ENCODE measurements around the gene WIPF2. TPM values are rescaled to one million over a fixed set of nuclear protein-coding genes. Genes with fewer than 3 reads are reported as not detected.

The WIPF2 gene
- total RNA-seq, 1 donor from 2014 or later = 5.3 TPM

GRCh38 chr17:40312131-40312731 is 93.1 kb downstream of the WIPF2 start:
- FAIRE-seq (no peak), DNase-seq (ENCODE audit: low spot score in 2 of 2) (peak in 1 of 2 donors; percentile 27)

- FAIRE-seq (no peak), DNase-seq (ENCODE audit: low spot score in 2 of 2) (peak in 1 of 2 donors; percentile 8)
These were observed 94.0 kb downstream of the WIPF2 start for GRCh38 chr17:40312893-40313667.

GRCh38 chr17:40313668-40314583 is 94.8 kb downstream of the WIPF2 start:
- FAIRE-seq = no peak
- DNase-seq (ENCODE audit: low spot score in 2 of 2) = no peak

GRCh38 chr17:40314584-40314956 is 95.5 kb downstream of the WIPF2 start:
- no peak for FAIRE-seq
- peak; percentile 24 to 69 for DNase-seq (ENCODE audit: low spot score in 2 of 2)

GRCh38 chr17:40315206-40315605 is 96.1 kb downstream of the WIPF2 start:
- no peak for FAIRE-seq
- no peak for DNase-seq (ENCODE audit: low spot score in 2 of 2)

GRCh38 chr17:40315678-40316570 is 96.8 kb downstream of the WIPF2 start:
- DNase-seq (ENCODE audit: low spot score in 2 of 2) (peak in 1 of 2 donors; percentile 9), FAIRE-seq (no peak)

- FAIRE-seq (no peak), DNase-seq (ENCODE audit: low spot score in 2 of 2) (peak in 1 of 2 donors; percentile 38)
These were observed 97.7 kb downstream of the WIPF2 start for GRCh38 chr17:40316571-40317344.

- peak in 1 of 2 donors; percentile 33 for DNase-seq (ENCODE audit: low spot score in 2 of 2)
- FAIRE-seq = no peak
These were observed 98.3 kb downstream of the WIPF2 start for GRCh38 chr17:40317345-40317873.

- peak; percentile 99 to 100 for DNase-seq (ENCODE audit: low spot score in 2 of 2)
- FAIRE-seq = no peak
These were observed 99.1 kb downstream of the WIPF2 start for GRCh38 chr17:40317880-40318829.

- DNase-seq (ENCODE audit: low spot score in 2 of 2) (no peak), FAIRE-seq (no peak)
These were observed 99.8 kb downstream of the WIPF2 start for GRCh38 chr17:40318830-40319391.

- FAIRE-seq = no peak
These were observed 100.8 kb downstream of the WIPF2 start for GRCh38 chr17:40319651-40320540.

GRCh38 chr17:40320756-40321523 is 101.8 kb downstream of the WIPF2 start:
- FAIRE-seq = no peak
- no peak for DNase-seq (ENCODE audit: low spot score in 2 of 2)

More at GRCh38 chr17:40319651-40320540, 100.8 kb downstream of the WIPF2 start:
- no peak for DNase-seq (ENCODE audit: low spot score in 2 of 2)

- DNase-seq (ENCODE audit: low spot score in 2 of 2) = no peak
- FAIRE-seq = no peak
These were observed 102.4 kb downstream of the WIPF2 start for GRCh38 chr17:40321524-40321929.

GRCh38 chr17:40321961-40322357 is 102.9 kb downstream of the WIPF2 start:
- no peak for DNase-seq (ENCODE audit: low spot score in 2 of 2)

More at GRCh38 chr17:40321961-40322357, 102.9 kb downstream of the WIPF2 start:
- no peak for FAIRE-seq
